H9 (cell line): ENCODE measurements around the gene AACS. TPM values are rescaled to one million over a fixed set of nuclear protein-coding genes. Genes with fewer than 3 reads are reported as not detected.

ENCODE experiments used
- DNase-seq: peaks from one replicate; pipeline ENCODE4 v3.0.0-alpha.2; 2017
- H2AFZ ChIP-seq: one replicate; pipeline ENCODE4 v1.6.1; 2013; ENCODE audit warnings: mild to moderate bottlenecking, low read length, control low read depth, moderate library complexity
- H2AK5ac ChIP-seq: 2 replicates; pipeline ENCODE4 v1.6.1; 2013; ENCODE audit warnings: low read length, control low read depth, mixed read lengths; ENCODE audit not compliant: insufficient read length
- H2BK120ac ChIP-seq: one replicate; pipeline ENCODE4 v1.6.1; 2013; ENCODE audit warnings: low read depth, mild to moderate bottlenecking, low read length, control low read depth, inconsistent platforms; ENCODE audit not compliant: poor library complexity, severe bottlenecking
- H2BK12ac ChIP-seq: 2 replicates; pipeline ENCODE4 v1.6.1; 2013; ENCODE audit warnings: low read length, control low read depth, mixed read lengths, low read depth; ENCODE audit not compliant: insufficient read length
- H2BK15ac ChIP-seq: 2 replicates; pipeline ENCODE4 v1.6.1; 2013; ENCODE audit warnings: low read depth, low read length, control low read depth
- H2BK20ac ChIP-seq: one replicate; pipeline ENCODE4 v1.6.1; 2013; ENCODE audit warnings: low read depth, mild to moderate bottlenecking, low read length, control low read depth, inconsistent platforms; ENCODE audit not compliant: poor library complexity, severe bottlenecking
- H2BK5ac ChIP-seq: 2 replicates; pipeline ENCODE4 v1.6.1; 2013; ENCODE audit warnings: low read length, control low read depth, mixed read lengths; ENCODE audit not compliant: insufficient read length
- H3K14ac ChIP-seq: 2 replicates; pipeline ENCODE4 v1.6.1; 2013; ENCODE audit warnings: low read length, control low read depth; ENCODE audit not compliant: insufficient read depth
- H3K18ac ChIP-seq: 2 replicates; pipeline ENCODE4 v1.6.1; 2013; ENCODE audit warnings: low read depth, mild to moderate bottlenecking, mixed read lengths, low read length, control low read depth; ENCODE audit not compliant: insufficient read length
- H3K23ac ChIP-seq: 2 replicates; pipeline ENCODE4 v1.6.1; 2013; ENCODE audit warnings: low read length, control low read depth, mixed read lengths, low read depth; ENCODE audit not compliant: insufficient read length
- H3K23me2 ChIP-seq: 2 replicates; pipeline ENCODE4 v1.6.1; 2013; ENCODE audit warnings: low read depth, mild to moderate bottlenecking, mixed read lengths, low read length, control low read depth; ENCODE audit not compliant: insufficient read length, poor library complexity, severe bottlenecking
- H3K27ac ChIP-seq: 2 replicates; pipeline ENCODE4 v1.5.1; 2013; ENCODE audit warnings: low read length, control low read depth, mixed read lengths, low read depth; ENCODE audit not compliant: insufficient read length
- H3K27me3 ChIP-seq: 2 replicates; pipeline ENCODE4 v1.6.1; 2013; ENCODE audit warnings: low read length, control low read depth, inconsistent platforms; ENCODE audit not compliant: insufficient read depth
- H3K4ac ChIP-seq: 2 replicates; pipeline ENCODE4 v1.6.1; 2013; ENCODE audit warnings: low read depth, mild to moderate bottlenecking, control low read depth, inconsistent platforms, low read length, moderate library complexity
- H3K4me1 ChIP-seq: 2 replicates; pipeline ENCODE4 v1.6.1; 2013; ENCODE audit warnings: low read length, control low read depth, inconsistent platforms; ENCODE audit not compliant: insufficient read depth
- H3K4me2 ChIP-seq: 2 replicates; pipeline ENCODE4 v1.6.1; 2013; ENCODE audit warnings: low read length, control low read depth, mixed read lengths; ENCODE audit not compliant: insufficient read length, insufficient read depth
- H3K56ac ChIP-seq: 2 replicates; pipeline ENCODE4 v1.6.1; 2013; ENCODE audit warnings: low read depth, mild to moderate bottlenecking, mixed read lengths, low read length, control low read depth; ENCODE audit not compliant: insufficient read length
- H3K79me1 ChIP-seq: 2 replicates; pipeline ENCODE4 v1.6.1; 2013; ENCODE audit warnings: low read depth, mild to moderate bottlenecking, moderate library complexity, low read length, control low read depth, inconsistent platforms; ENCODE audit not compliant: insufficient read depth, poor library complexity, severe bottlenecking
- H3K79me2 ChIP-seq: 2 replicates; pipeline ENCODE4 v1.6.1; 2013; ENCODE audit warnings: low read length, control low read depth, inconsistent platforms; ENCODE audit not compliant: insufficient read depth
- H3K9ac ChIP-seq: 2 replicates; pipeline ENCODE4 v1.6.1; 2013; ENCODE audit warnings: low read length, control low read depth, mixed read lengths; ENCODE audit not compliant: insufficient read length; ENCODE audit errors: extremely low read depth
- H3K9me3 ChIP-seq: one replicate; pipeline ENCODE4 v1.6.1; 2013; ENCODE audit warnings: low read depth, low read length, inconsistent platforms; ENCODE audit not compliant: control insufficient read depth
- H3T11ph ChIP-seq: one replicate; pipeline ENCODE4 v1.6.1; 2013; ENCODE audit warnings: mild to moderate bottlenecking, low read length, control low read depth, inconsistent platforms
- H4K20me1 ChIP-seq: one replicate; pipeline ENCODE4 v1.6.1; 2013; ENCODE audit not compliant: control insufficient read depth, insufficient read length, insufficient read depth
- H4K5ac ChIP-seq: 2 replicates; pipeline ENCODE4 v1.6.1; 2013; ENCODE audit warnings: low read depth, mild to moderate bottlenecking, mixed read lengths, low read length, control low read depth; ENCODE audit not compliant: insufficient read length
- H4K8ac ChIP-seq: replicated peaks from 2 replicates; pipeline ENCODE4 v1.6.1; 2013; ENCODE audit warnings: low read length, control low read depth, mixed read lengths, low read depth; ENCODE audit not compliant: insufficient read length
- H4K91ac ChIP-seq: 2 replicates; pipeline ENCODE4 v1.6.1; 2013; ENCODE audit warnings: low read depth, mild to moderate bottlenecking, moderate library complexity, mixed read lengths, low read length, control low read depth; ENCODE audit not compliant: insufficient read length
- H3K27ac Mint-ChIP-seq, 3 experiments: 2 replicates in 2 of 3; 3 replicates in 1 of 3; pipeline ENCODE4 v1.8.0; 2020 to 2021; ENCODE audit warnings: mixed read lengths in 3 of 3, mild to moderate bottlenecking in 1 of 3, moderate library complexity in 1 of 3
- H3K27me3 Mint-ChIP-seq: 2 replicates; pipeline ENCODE4 v1.8.0; 2021; ENCODE audit warnings: low read depth, mild to moderate bottlenecking, moderate library complexity, mixed read lengths
- H3K36me3 Mint-ChIP-seq, 3 experiments: 2 replicates in 2 of 3; 3 replicates in 1 of 3; pipeline ENCODE4 v1.8.0; 2020 to 2021; ENCODE audit warnings: low read depth in 3 of 3, mixed read lengths in 3 of 3; ENCODE audit not compliant: insufficient read depth in 1 of 3
- H3K4me1 Mint-ChIP-seq, 2 experiments: 2 replicates each; pipeline ENCODE4 v1.8.0; 2020; ENCODE audit warnings: mixed read lengths in 2 of 2
- H3K4me3 Mint-ChIP-seq, 2 experiments: 2 replicates in 1 of 2; 3 replicates in 1 of 2; pipeline ENCODE4 v1.8.0; 2020 to 2021; ENCODE audit warnings: mild to moderate bottlenecking in 2 of 2, mixed read lengths in 2 of 2, moderate library complexity in 1 of 2
- H3K9me3 Mint-ChIP-seq, 2 experiments: 2 replicates in 1 of 2; 3 replicates in 1 of 2; pipeline ENCODE4 v1.8.0; 2020; ENCODE audit warnings: mild to moderate bottlenecking in 2 of 2, mixed read lengths in 2 of 2, moderate library complexity in 1 of 2
- WGBS: extraction: QIAGEN DNeasy Blood & Tissue Kit; methylation state at CpG from one replicate; pipeline ENCODE4 v1.1.7; 2013; ENCODE audit warnings: missing lambda C conversion rate, low lambda C conversion rate, mixed read lengths; ENCODE audit not compliant: insufficient read length; ENCODE audit errors: extremely low coverage; 5-methylcytosine and 5-hydroxymethylcytosine counted together
- total RNA-seq: library from RNA; stranded (reverse); gene quantifications from 2 replicates; pipeline ENCODE4 v1.2.1, GENCODE V29; 2021
- TF ChIP-seq, protein P1 (sequence below): fragments of 200-600 bp; sonication (generic); conservative IDR thresholded peaks from 3 replicates; pipeline ENCODE4 v1.8.0; 2021; ENCODE audit warnings: antibody characterized with exemption, mild to moderate bottlenecking

The AACS gene
- total RNA-seq, 1 experiment from 2014 or later: 35.0 TPM

DNA sequence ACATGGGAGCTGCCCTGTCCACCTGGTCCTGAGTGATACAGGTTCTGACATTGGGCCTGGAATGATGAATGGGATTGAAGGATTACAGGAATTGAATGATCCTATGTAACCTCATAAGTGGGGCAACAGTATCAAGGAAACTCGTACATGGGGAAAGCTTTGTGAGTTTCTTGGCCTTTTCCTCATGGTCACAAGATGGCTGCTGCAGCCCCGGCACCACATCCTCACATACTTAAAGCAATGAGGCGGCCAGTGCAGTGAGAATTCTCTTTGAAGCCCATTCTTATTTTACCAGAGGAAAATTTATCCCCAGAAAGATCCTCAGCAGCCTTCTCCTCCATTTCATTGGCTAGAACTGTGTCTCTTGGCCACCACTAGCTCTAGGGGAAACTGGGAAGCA, 91.9 kb downstream of the AACS start:
- no peak overlapping the region for H3K18ac ChIP-seq
- no peak overlapping the region for H4K8ac ChIP-seq
- H3K79me2 ChIP-seq: no peaks in the 10 kb centered on the region
- TF ChIP-seq, protein P1, sequence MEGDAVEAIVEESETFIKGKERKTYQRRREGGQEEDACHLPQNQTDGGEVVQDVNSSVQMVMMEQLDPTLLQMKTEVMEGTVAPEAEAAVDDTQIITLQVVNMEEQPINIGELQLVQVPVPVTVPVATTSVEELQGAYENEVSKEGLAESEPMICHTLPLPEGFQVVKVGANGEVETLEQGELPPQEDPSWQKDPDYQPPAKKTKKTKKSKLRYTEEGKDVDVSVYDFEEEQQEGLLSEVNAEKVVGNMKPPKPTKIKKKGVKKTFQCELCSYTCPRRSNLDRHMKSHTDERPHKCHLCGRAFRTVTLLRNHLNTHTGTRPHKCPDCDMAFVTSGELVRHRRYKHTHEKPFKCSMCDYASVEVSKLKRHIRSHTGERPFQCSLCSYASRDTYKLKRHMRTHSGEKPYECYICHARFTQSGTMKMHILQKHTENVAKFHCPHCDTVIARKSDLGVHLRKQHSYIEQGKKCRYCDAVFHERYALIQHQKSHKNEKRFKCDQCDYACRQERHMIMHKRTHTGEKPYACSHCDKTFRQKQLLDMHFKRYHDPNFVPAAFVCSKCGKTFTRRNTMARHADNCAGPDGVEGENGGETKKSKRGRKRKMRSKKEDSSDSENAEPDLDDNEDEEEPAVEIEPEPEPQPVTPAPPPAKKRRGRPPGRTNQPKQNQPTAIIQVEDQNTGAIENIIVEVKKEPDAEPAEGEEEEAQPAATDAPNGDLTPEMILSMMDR: no peak
- no peak overlapping the region for H4K91ac ChIP-seq
- no peaks in the 10 kb centered on the region for H3K4me1 ChIP-seq
- no peaks in the 10 kb centered on the region for H3K23me2 ChIP-seq
- no peak overlapping the region for H3K56ac ChIP-seq
- no peak overlapping the region for H2BK5ac ChIP-seq
- H2BK12ac ChIP-seq: no peak overlapping the region
- no peak overlapping the region for H2BK120ac ChIP-seq
- no peak for DNase-seq
- H3K9ac ChIP-seq: no peak overlapping the region
- Mint-ChIP-seq H3K36me3 (peaks cover 0 to 2% (median 0%) of the 10 kb centered on the region in 3 experiments; a peak in 1 of 7 replicates), H3K9me3 (peaks cover 0 to 3% of the 10 kb centered on the region in 2 experiments; a peak in 4 of 5 replicates), H3K4me3 (no peak overlapping the region), H3K27me3 (peaks cover 11% of the 10 kb centered on the region), H3K27ac (no peak overlapping the region), H3K4me1 (peaks cover 0 to 6% of the 10 kb centered on the region in 2 experiments; a peak in 2 of 4 replicates)
- no CpG with 5 or more reads among the region's 3 CpGs for WGBS
- H3K23ac ChIP-seq: no peak overlapping the region
- H2AFZ ChIP-seq: no peak overlapping the region
- H3K27ac ChIP-seq: no peak overlapping the region
- H3K27me3 ChIP-seq: no peaks in the 10 kb centered on the region
- no peak overlapping the region for H3K4ac ChIP-seq
- no peaks in the 10 kb centered on the region for H4K20me1 ChIP-seq
- no peak overlapping the region for H3K14ac ChIP-seq
- no peak overlapping the region for H4K5ac ChIP-seq
- H2BK20ac ChIP-seq: no peak overlapping the region
- no peaks in the 10 kb centered on the region for H3K9me3 ChIP-seq
- H3K79me1 ChIP-seq: no peaks in the 10 kb centered on the region
- H2AK5ac ChIP-seq: no peak overlapping the region
- H3T11ph ChIP-seq: no peak overlapping the region
- H3K4me2 ChIP-seq: no peak overlapping the region
- H2BK15ac ChIP-seq: no peak overlapping the region
